SKM-1 (cell line): ENCODE measurements around the gene CUL5.
"Not testable (repeated sequence)": the region's sequence is repeated elsewhere in the genome, so short reads cannot be mapped to it uniquely, and the experiment has no call there.

Experiments
- DNase-seq: peaks from one replicate; lab custom pipeline; 2025; ENCODE audit not compliant: unreplicated experiment; lab: John Stamatoyannopoulos, UW

The CUL5 gene

GRCh38 chr11:108019870-108020540 is 11.3 kb downstream of the CUL5 start:
- DNase-seq, result no peak

GRCh38 chr11:108025387-108026080 is 16.8 kb downstream of the CUL5 start:
- no peak for DNase-seq

GRCh38 chr11:108027057-108027456 is 18.4 kb downstream of the CUL5 start:
- DNase-seq, result no peak

- DNase-seq, result not testable (repeated sequence)
Observed at GRCh38 chr11:108028822-108029441, 20.2 kb downstream of the CUL5 start.

- not testable (repeated sequence) for DNase-seq
Observed at GRCh38 chr11:108031604-108032003, 22.9 kb downstream of the CUL5 start.

GRCh38 chr11:108032800-108033199 is 24.1 kb downstream of the CUL5 start:
- no peak for DNase-seq

GRCh38 chr11:108034034-108034433 is 25.3 kb downstream of the CUL5 start:
- no peak for DNase-seq

GRCh38 chr11:108034952-108035351 is 26.3 kb downstream of the CUL5 start:
- no peak for DNase-seq

GRCh38 chr11:108035690-108036089 is 27.0 kb downstream of the CUL5 start:
- no peak for DNase-seq

- no peak for DNase-seq
Observed at GRCh38 chr11:108037211-108037610, 28.5 kb downstream of the CUL5 start.

- DNase-seq, result no peak
Observed at GRCh38 chr11:108037636-108038035, 28.9 kb downstream of the CUL5 start.

- no peak for DNase-seq
Observed at GRCh38 chr11:108048269-108048668, 39.6 kb downstream of the CUL5 start.

GRCh38 chr11:108062336-108062735 is 53.6 kb downstream of the CUL5 start:
- no peak for DNase-seq

GRCh38 chr11:108063410-108063809 is 54.7 kb downstream of the CUL5 start:
- no peak for DNase-seq

GRCh38 chr11:108069947-108070346 is 61.2 kb downstream of the CUL5 start:
- DNase-seq, result no peak

GRCh38 chr11:108084811-108085210 is 76.1 kb downstream of the CUL5 start:
- DNase-seq, result no peak

GRCh38 chr11:108085672-108086071 is 77.0 kb downstream of the CUL5 start:
- no peak for DNase-seq

GRCh38 chr11:108092134-108092533 is 83.4 kb downstream of the CUL5 start:
- DNase-seq, result no peak

GRCh38 chr11:108093128-108093904 is 84.6 kb downstream of the CUL5 start:
- DNase-seq, result no peak

- no peak for DNase-seq
Observed at GRCh38 chr11:108097179-108097578, 88.5 kb downstream of the CUL5 start.

- DNase-seq, result no peak
Observed at GRCh38 chr11:108101090-108101775, 92.5 kb downstream of the CUL5 start.
